ENCODE results near the gene H2AZ1.
"Not testable (repeated sequence)": the region's sequence is repeated elsewhere in the genome, so short reads cannot be mapped to it uniquely, and the experiment has no call there.

Gene H2AZ1

DNA sequence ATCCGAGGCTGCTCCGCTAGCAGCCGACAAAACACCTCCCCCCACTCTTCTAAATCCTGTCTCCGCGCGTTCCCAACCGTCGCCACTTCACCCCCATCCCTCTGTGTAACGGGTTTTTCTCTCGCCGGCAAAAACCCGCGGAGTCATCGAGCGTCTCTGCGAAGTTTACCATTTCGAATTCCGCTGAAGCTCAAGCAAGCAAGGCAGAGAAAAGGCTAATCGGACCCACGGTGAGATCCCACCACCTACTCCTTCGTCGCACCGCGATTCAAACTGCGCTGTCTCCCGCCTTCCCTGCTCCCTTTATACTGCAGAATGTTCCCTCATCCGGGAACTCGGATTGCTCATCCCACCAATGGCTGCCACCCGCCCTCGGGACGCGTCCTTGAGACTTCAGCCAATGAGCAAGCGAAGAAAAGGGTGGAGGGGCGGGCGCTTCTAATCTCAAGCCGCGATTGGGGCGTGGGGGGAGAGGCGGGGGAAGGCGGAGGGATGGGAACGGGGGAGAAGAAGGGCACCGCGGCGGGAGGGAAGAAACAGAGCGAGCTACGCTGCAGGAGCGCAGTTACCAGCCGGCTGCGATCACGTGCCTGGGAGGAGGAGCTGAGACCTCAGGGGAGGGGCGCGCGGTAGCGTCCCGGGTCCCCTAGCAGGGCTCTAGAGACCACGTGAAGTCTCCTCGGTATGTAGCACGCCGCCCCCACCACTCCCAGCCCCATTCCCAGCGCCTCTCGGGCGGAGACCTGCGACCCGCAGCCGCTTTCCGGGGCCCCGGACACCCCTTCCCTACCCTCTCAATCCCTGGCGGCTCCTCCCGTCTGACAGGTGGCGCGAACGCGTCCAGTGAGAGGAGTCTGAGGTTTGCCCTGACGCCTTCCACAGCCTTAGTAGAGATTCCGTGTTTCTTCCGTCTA lies at the start of gene H2AZ1:
Gene H2AZ1 (minus strand): TSS at position 277 of the 914 bp plus-strand sequence. CDS start 105 bp downstream, at position 172.
- DNase-seq, result peak; percentile 92 to 98 (median 94)

DNA sequence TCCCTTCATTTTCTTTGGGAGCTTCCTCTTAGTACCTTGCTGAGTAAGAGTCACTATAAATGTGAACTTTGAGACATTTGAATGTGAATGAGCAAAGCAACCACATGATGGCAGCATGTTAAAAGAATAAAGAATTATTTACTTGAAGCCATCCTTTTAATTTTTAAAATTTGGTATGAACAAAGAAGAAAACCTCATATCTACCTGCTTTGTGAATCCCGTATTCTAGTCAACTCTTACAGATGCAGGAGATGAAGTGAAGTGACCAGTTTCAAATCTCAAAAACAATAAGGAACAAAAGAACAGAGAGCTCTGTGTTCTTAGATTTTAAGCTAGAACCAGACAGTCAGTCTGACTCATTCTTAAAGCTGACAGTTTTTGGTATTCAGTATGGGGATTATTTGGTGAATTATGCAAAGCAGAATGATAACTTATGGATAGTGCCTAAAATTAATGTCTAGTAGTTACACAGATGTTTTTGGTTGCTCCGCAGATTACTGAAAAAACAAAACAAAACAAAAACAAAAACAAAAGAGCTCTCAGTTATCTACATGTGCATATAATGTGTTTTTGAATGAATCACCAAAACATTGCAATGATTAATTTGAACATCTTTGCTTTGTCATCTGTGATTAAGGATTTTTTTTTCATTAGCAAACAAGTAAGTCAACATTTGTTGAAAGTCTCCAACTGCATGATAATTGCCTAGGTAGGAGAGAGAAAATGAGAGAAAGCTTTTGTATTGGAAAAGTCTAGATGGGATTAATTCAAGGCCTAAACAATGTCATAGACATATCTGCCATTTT lies 48.2 kb upstream of the H2AZ1 start:
- DNase-seq, result no peak

- DNase-seq, result no peak
Measured at GRCh38 chr4:99991741-99992140, 41.7 kb upstream of the H2AZ1 start.

DNA sequence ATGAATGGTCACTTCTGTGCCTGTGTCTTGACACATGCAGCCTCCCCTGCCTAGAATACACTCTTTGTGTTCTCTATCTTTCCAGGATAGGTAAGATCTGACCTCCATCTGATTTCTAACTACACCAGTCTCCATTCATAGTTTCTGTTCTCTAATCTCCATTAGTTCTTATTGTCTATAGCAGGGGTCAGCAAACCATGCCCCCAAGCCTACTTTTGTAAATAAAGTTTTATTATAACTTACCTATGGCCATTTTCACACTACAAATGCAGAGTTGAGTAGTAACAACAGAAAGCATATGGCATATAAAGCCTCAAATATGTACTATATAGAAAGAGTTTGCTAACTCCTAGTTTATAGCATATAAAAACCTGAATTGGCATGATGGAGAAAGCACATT lies 37.6 kb upstream of the H2AZ1 start:
- no peak for DNase-seq

GRCh38 chr4:99986792-99987191 lies 36.7 kb upstream of the H2AZ1 start:
- no peak for DNase-seq

- no peak for DNase-seq
Measured at GRCh38 chr4:99983289-99983943, 33.3 kb upstream of the H2AZ1 start.

GRCh38 chr4:99979872-99980271 lies 29.8 kb upstream of the H2AZ1 start:
- DNase-seq, result no peak

GRCh38 chr4:99971453-99972111 lies 21.5 kb upstream of the H2AZ1 start:
- DNase-seq, result no peak

DNA sequence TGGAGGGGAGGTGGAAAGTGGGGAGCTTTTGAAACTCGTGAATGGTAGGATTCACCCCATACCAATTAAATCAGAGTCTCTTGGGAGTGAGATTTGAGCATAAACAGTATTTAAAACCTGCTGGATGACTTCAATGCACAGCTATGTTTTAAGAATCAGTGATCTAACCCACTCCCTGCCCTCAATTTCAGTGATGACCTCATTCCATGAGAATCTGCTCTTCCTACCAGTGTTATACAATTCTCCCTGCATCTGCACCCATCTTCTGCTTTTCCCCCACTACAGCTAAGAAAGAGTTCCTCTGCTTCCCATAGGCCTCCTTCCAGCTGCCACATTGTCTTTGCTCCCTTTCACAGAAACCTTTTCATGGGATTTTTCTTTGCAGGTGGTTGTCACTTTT lies 18.3 kb upstream of the H2AZ1 start:
- no peak for DNase-seq

DNA sequence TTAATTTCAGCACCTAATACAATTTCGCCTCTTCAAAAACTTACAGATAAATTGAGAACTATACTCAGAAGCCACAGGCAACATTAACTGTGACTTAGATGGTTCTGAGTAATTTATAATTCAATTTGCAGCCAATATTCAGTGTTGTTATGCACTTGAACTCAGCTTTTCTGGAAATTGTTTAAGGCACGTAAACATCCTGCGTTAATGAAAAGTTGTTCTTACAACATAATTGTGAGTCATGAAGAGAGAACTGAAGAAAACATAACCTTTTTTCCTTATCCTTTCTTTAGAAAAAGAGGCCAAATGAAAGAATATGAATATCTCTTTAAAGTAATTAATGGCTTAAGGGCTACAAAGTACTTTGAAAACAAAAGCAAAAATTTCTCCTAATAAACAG lies 16.6 kb upstream of the H2AZ1 start:
- no peak for DNase-seq

DNA sequence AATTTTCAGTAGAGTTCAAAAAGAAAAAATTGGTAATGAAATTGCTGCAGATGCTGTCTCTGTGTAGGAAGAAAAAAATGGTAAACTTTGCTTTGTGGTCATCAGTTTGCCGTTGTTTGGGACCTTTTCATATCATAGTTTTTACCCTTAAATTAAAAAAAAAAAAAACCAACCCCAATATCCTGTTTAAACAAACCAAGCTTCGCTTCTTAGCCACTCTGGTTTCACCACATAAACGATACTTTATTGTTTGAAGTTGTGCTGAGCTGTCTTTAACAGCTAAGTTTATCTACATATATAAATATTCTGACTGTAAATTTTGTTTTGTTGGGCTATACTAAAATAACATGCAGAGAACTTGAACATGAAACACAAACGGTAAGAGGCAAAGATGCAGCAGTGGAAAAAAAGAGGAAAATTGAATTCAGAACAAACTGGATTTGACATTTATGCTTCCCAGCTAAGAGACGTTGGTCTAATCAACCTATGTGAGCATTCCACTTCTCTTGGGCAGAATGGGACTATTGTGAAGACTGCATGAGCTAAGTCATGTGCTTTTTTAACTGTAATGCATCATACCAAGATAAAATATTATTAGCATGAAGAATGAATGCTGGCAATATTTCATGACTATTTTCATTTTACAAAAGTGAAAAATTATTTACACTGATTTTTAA lies 15.7 kb upstream of the H2AZ1 start:
- peak in 3 of 6 experiments; percentile 19 to 43 (median 42) for DNase-seq

GRCh38 chr4:99965173-99965572 lies 15.1 kb upstream of the H2AZ1 start:
- no peak for DNase-seq

- no peak for DNase-seq
Measured at GRCh38 chr4:99961711-99962110, 11.6 kb upstream of the H2AZ1 start.

DNA sequence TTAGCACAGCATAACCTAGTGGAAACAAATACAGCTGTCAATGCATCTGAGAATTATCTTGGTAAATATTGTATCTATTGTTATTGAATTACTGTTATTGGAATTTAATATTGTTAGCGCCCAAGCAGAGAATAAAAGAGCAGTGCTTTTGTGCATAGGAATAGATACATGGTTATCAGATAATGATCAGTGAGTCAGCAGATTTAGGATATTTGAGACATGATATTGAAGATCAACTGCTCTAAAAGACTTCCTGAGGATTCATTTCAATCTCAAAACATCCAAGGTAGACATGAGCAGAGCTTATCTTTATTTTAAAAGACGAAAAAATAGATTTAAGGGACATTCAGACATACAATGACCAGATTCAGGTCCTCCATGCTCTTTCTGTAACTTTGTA lies 10.6 kb upstream of the H2AZ1 start:
- no peak for DNase-seq

DNA sequence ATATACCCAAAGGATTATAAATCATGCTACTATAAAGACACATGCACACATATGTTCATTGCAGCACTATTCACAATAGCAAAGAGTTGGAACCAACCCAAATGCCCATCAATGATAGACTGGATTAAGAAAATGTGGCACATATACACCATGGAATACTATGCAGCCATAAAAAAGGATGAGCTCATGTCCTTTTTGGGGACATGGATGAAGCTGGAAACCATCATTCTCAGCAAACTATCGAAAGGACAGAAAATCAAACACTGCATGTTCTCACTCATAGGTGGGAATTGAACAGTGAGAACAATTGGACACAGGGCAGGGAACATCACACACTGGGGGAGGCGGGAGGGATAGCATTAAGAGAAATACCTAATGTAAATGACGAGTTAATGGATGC lies 8.1 kb upstream of the H2AZ1 start:
- DNase-seq, result not testable (repeated sequence)

DNA sequence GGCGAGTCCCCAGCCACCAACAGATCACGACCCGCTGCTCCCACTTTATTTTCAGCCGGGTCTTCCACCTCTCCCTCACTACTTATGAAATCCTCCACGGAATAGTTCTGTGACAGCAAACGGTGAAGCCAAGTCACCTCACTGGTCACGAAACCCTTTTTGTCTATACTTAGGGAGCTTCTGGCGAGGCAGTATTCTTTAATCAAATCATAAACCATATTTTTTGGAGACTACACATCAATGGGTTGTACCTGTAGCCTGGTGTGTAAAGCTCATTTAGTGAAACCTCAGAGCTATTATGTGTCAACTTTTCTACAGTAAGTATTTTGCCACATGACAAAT lies 809 bp upstream of the H2AZ1 start:
- peak in 1 of 6 experiments; percentile 28 for DNase-seq

DNA sequence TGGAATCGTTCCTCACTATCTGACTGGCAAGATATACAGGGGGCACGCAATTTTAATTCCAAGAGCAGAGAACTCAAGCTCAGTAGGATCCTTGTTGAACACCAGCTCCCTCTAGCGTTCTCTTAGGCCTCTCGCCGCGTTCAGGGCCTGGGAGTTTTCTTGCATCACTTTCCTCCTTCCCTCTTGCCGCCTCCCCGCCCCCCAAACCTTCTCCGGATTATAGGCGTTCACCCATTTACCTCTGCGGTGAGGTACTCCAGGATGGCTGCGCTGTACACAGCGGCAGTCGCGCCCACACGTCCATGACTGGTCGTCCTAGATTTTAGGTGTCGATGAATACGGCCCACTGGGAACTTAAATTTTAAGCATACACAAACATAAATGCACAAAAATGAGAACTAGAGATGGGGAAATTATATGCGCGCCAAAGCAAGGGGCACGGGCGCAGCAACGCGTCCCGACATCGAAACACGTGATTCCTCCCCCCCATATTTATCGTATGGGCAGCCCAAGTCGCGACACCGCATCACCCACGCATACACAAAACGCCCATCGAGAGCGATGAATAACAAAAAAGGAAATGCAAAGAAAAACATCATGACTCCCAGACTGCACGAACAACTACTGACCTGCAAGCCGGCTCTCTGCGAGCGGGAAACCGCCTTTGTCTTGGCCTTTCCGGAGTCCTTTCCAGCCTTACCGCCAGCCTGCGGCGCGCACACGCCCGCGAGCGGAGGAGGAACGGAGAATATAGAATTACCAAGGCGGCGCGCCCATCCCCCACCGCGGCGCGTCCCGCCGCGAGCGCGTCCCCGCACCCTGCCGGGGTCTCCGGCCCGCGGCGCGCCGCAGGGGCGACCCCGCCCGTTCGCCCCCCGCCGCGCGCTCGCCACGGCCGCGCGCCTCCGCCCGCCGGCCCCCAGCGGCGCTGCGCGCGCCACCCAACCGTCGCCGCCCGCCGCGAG lies 759 bp downstream of the H2AZ1 start:
- DNase-seq, result peak; percentile 74 to 90 (median 85)

- DNase-seq, result peak in 1 of 6 experiments; percentile 19
Measured at GRCh38 chr4:99947608-99948007, 2.5 kb downstream of the H2AZ1 start.

- no peak for DNase-seq
Measured at GRCh38 chr4:99947190-99947578, 2.9 kb downstream of the H2AZ1 start.

- peak; percentile 63 to 82 (median 70) for DNase-seq
Measured at GRCh38 chr4:99946356-99947189, 3.5 kb downstream of the H2AZ1 start, which contains the start of gene DNAJB14. Gene DNAJB14, minus strand, starts transcription at chr4:99946618. Its CDS starts 47 bp downstream, at chr4:99946571.
